ENCODE results near the gene VSX1. TPM values are rescaled to one million over a fixed set of nuclear protein-coding genes. Genes with fewer than 3 reads are reported as not detected.

The VSX1 gene
- polyA plus RNA-seq, 1 donor from 2014 or later, result not detected

GRCh38 chr20:25035921-25036320, 46.0 kb downstream of the VSX1 start:
- Histone ChIP-seq H3F3A (ENCODE audit: insufficient read depth, low read length, poor library complexity, severe bottlenecking) (no peaks in the 10 kb centered on the region), H3K9ac (ENCODE audit: low read length) (no peak overlapping the region), H3K9me2 (ENCODE audit: insufficient read depth, low read length) (no peaks in the 10 kb centered on the region), H3K36me3 (ENCODE audit: insufficient read depth, low read length) (no peaks in the 10 kb centered on the region), H3K4me2 (ENCODE audit: low read length) (no peak overlapping the region), H2AFZ (ENCODE audit: low read depth, low read length) (no peak overlapping the region), H3K9me3 (ENCODE audit: low read length) (no peaks in the 10 kb centered on the region), H3K79me2 (replicated peaks; ENCODE audit: insufficient read depth, low read length) (no peaks in the 10 kb centered on the region), H4K20me1 (ENCODE audit: insufficient read depth) (no peaks in the 10 kb centered on the region), H3K27ac (ENCODE audit: low read length) (no peak overlapping the region), H3K27me3 (ENCODE audit: insufficient read depth, low read depth, low read length) (no peaks in the 10 kb centered on the region), H3K4me3 (ENCODE audit: low read length) (no peak overlapping the region)
- TF ChIP-seq RAD21 (conservative IDR thresholded peaks at IDR 0.05) (no peak), MXI1 (conservative IDR thresholded peaks at IDR 0.05; ENCODE audit: poor library complexity, severe bottlenecking) (no peak), REST (IDR thresholded peaks at IDR 0.05; ENCODE audit: borderline replicate concordance) (no peak), TAF1 (IDR thresholded peaks at IDR 0.05; ENCODE audit: low read depth) (no peak), SMC3 (conservative IDR thresholded peaks at IDR 0.05; ENCODE audit: poor library complexity) (no peak), EP300 (conservative IDR thresholded peaks at IDR 0.05; ENCODE audit: poor library complexity, severe bottlenecking) (no peak), POLR2AphosphoS5 (IDR thresholded peaks at IDR 0.05) (no peak), EZH2 (IDR thresholded peaks at IDR 0.05; ENCODE audit: borderline replicate concordance, insufficient read depth, low read length, poor library complexity, severe bottlenecking) (no peak)
- TF ChIP-seq, protein P1, sequence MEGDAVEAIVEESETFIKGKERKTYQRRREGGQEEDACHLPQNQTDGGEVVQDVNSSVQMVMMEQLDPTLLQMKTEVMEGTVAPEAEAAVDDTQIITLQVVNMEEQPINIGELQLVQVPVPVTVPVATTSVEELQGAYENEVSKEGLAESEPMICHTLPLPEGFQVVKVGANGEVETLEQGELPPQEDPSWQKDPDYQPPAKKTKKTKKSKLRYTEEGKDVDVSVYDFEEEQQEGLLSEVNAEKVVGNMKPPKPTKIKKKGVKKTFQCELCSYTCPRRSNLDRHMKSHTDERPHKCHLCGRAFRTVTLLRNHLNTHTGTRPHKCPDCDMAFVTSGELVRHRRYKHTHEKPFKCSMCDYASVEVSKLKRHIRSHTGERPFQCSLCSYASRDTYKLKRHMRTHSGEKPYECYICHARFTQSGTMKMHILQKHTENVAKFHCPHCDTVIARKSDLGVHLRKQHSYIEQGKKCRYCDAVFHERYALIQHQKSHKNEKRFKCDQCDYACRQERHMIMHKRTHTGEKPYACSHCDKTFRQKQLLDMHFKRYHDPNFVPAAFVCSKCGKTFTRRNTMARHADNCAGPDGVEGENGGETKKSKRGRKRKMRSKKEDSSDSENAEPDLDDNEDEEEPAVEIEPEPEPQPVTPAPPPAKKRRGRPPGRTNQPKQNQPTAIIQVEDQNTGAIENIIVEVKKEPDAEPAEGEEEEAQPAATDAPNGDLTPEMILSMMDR (IDR thresholded peaks at IDR 0.05; ENCODE audit: poor library complexity, severe bottlenecking), result no peak

DNA sequence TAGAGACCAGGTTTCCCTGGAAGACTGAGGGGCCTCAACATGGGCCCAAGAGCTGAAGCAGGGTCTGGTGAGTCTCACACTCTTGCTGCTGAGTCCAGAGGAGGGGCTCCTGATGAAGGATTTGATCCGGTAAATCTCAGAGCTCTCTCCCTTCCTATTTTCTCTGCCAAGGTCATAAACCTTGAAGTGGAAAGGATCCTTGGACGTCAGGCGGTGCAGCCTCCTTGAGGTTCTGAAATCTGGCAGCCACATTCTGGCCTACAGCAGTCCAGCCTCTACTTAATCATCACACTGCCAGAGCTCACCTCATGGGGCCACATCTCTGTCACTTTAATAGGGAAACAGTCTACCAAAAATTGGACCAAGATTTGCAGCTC, 48.0 kb downstream of the VSX1 start:
- Histone ChIP-seq H3K27ac (ENCODE audit: low read length) (no peak overlapping the region), H3K4me2 (ENCODE audit: low read length) (no peak overlapping the region), H4K20me1 (ENCODE audit: insufficient read depth) (no peaks in the 10 kb centered on the region), H3K9me2 (ENCODE audit: insufficient read depth, low read length) (no peaks in the 10 kb centered on the region), H3K79me2 (replicated peaks; ENCODE audit: insufficient read depth, low read length) (no peaks in the 10 kb centered on the region), H3K36me3 (ENCODE audit: insufficient read depth, low read length) (no peaks in the 10 kb centered on the region), H3K27me3 (ENCODE audit: insufficient read depth, low read depth, low read length) (no peaks in the 10 kb centered on the region), H3F3A (ENCODE audit: insufficient read depth, low read length, poor library complexity, severe bottlenecking) (no peaks in the 10 kb centered on the region), H2AFZ (ENCODE audit: low read depth, low read length) (no peak overlapping the region), H3K9me3 (ENCODE audit: low read length) (no peaks in the 10 kb centered on the region), H3K9ac (ENCODE audit: low read length) (no peak overlapping the region), H3K4me3 (ENCODE audit: low read length) (no peak overlapping the region)
- TF ChIP-seq POLR2AphosphoS5 (IDR thresholded peaks at IDR 0.05) (no peak), REST (IDR thresholded peaks at IDR 0.05; ENCODE audit: borderline replicate concordance) (no peak), MXI1 (conservative IDR thresholded peaks at IDR 0.05; ENCODE audit: poor library complexity, severe bottlenecking) (no peak), EZH2 (IDR thresholded peaks at IDR 0.05; ENCODE audit: borderline replicate concordance, insufficient read depth, low read length, poor library complexity, severe bottlenecking) (no peak)
